ENCODE results near the gene ARPC4. TPM values are rescaled to one million over a fixed set of nuclear protein-coding genes. Genes with fewer than 3 reads are reported as not detected.

Gene ARPC4
- total and polyA plus RNA-seq, 10 of the 15 experiments (the other 5 are each of a cell fraction or from before 2014, with no cell fraction given), result 42.0 to 354 (median 268) TPM

- SMC1A ChIA-PET (ENCODE audit: uncharacterized antibody, unreplicated experiment), result no interaction called here
- no peak for FAIRE-seq
Measured at GRCh38 chr3:9820543-9820942, 27.7 kb downstream of the ARPC4 start.

GRCh38 chr3:9820946-9821345 is 28.1 kb downstream of the ARPC4 start:
- POLR2A ChIA-PET, result no interaction called here
- ATAC-seq, result peak; percentile 68
- BruUV-seq (replicated peaks), result no TSS peak

More at GRCh38 chr3:9820543-9820942, 27.7 kb downstream of the ARPC4 start:
- CTCF ChIA-PET, result interaction anchor here (2.4 kb wide), 1 partner anchor 10 kb away, joined by 6 read pairs; no protein-coding TSS in a partner anchor
- intact Hi-C loops (cut with micrococcal nuclease; ENCODE audit: unreplicated experiment), result no loop called here
- H3K4me3 ChIP-seq, result no peak overlapping the region
- no peaks in the 10 kb centered on the region for H3K36me3 ChIP-seq (ENCODE audit: control insufficient read depth in 2 of 2, insufficient read depth in 2 of 2, low read length in 1 of 2)
- H2AFZ ChIP-seq (ENCODE audit: control insufficient read depth, low read depth, low read length), result no peak overlapping the region
- no peaks in the 10 kb centered on the region for H3K4me1 ChIP-seq (ENCODE audit: control insufficient read depth, insufficient read depth, low read length)
- 83% methylated on average over 12 of the region's 12 CpGs for WGBS (ENCODE audit: insufficient coverage, insufficient replicate concordance, low lambda C conversion rate, missing lambda C conversion rate)
- POLR2A ChIA-PET, result no interaction called here
- no peak overlapping the region for H3K9ac ChIP-seq (ENCODE audit: control insufficient read depth, insufficient read depth, low read length)
- H3K27me3 ChIP-seq (replicated peaks in 1 of 2; ENCODE audit: control insufficient read depth in 2 of 2, insufficient read depth in 2 of 2, low read length in 1 of 2), result no peaks in the 10 kb centered on the region
- no TSS peak for BruUV-seq (replicated peaks)
- no peak overlapping the region for H3K27ac ChIP-seq (ENCODE audit: control insufficient read depth, insufficient read depth)
- DNase-seq (ENCODE audit: low read depth, low spot score) (no peak), ATAC-seq (no peak)
- H4K20me1 ChIP-seq (ENCODE audit: control insufficient read depth, insufficient read depth), result no peaks in the 10 kb centered on the region
- RAD21 ChIA-PET (ENCODE audit: unreplicated experiment), result no interaction called here
- 0 out of 2 replicates have a peak, but pooled peaks have one; percentile 5 for TF ChIP-seq POLR2A (IDR thresholded peaks at IDR 0.05; ENCODE audit: low read depth, low read length)
- TF ChIP-seq MTA2 (IDR thresholded peaks at IDR 0.05; ENCODE audit: low read depth), result no peak
- H3K79me2 ChIP-seq (ENCODE audit: control insufficient read depth, insufficient read depth, low read length), result no peaks in the 10 kb centered on the region
- H3K9me3 ChIP-seq (replicated peaks; ENCODE audit: control insufficient read depth, insufficient read depth, low read length), result no peaks in the 10 kb centered on the region
- H3K4me2 ChIP-seq (ENCODE audit: control insufficient read depth, insufficient read depth), result no peak overlapping the region
- in situ Hi-C loops (cut with MboI), result no loop called here

More at GRCh38 chr3:9820946-9821345, 28.1 kb downstream of the ARPC4 start:
- H3K4me2 ChIP-seq (ENCODE audit: control insufficient read depth, insufficient read depth), result no peak overlapping the region
- no peak overlapping the region for H3K27ac ChIP-seq (ENCODE audit: control insufficient read depth, insufficient read depth)
- H3K9ac ChIP-seq (ENCODE audit: control insufficient read depth, insufficient read depth, low read length), result no peak overlapping the region
- no peak overlapping the region for H3K4me3 ChIP-seq
- H3K9me3 ChIP-seq (replicated peaks; ENCODE audit: control insufficient read depth, insufficient read depth, low read length), result no peaks in the 10 kb centered on the region
- FAIRE-seq, result no peak
- CTCF ChIA-PET, result interaction anchor here (2.4 kb wide), 1 partner anchor 10 kb away, joined by 6 read pairs; no protein-coding TSS in a partner anchor
- H3K4me1 ChIP-seq (ENCODE audit: control insufficient read depth, insufficient read depth, low read length), result no peaks in the 10 kb centered on the region
- SMC1A ChIA-PET (ENCODE audit: uncharacterized antibody, unreplicated experiment), result no interaction called here
- no peak overlapping the region for H2AFZ ChIP-seq (ENCODE audit: control insufficient read depth, low read depth, low read length)
- intact Hi-C loops (cut with micrococcal nuclease; ENCODE audit: unreplicated experiment), result no loop called here
- RAD21 ChIA-PET (ENCODE audit: unreplicated experiment), result no interaction called here
- 94% methylated on average over 2 of the region's 2 CpGs for WGBS (ENCODE audit: insufficient coverage, insufficient replicate concordance, low lambda C conversion rate, missing lambda C conversion rate)
- no peaks in the 10 kb centered on the region for H3K27me3 ChIP-seq (replicated peaks in 1 of 2; ENCODE audit: control insufficient read depth in 2 of 2, insufficient read depth in 2 of 2, low read length in 1 of 2)
- in situ Hi-C loops (cut with MboI), result no loop called here
- H4K20me1 ChIP-seq (ENCODE audit: control insufficient read depth, insufficient read depth), result no peaks in the 10 kb centered on the region
- TF ChIP-seq CTCF (IDR thresholded peaks at IDR 0.05 in 2 of 3, conservative IDR thresholded peaks at IDR 0.05 in 1 of 3; ENCODE audit: control insufficient read depth in 2 of 3, extremely low read depth in 1 of 3, insufficient read depth in 1 of 3, low read depth in 3 of 3, low read length in 3 of 3), result 0 out of 6 replicates have a peak, but pooled peaks of 2 of the 3 experiments have one; percentile 13 to 22
- no peak for TF ChIP-seq SMC3 (IDR thresholded peaks at IDR 0.05; ENCODE audit: borderline replicate concordance, low read length)
- no peaks in the 10 kb centered on the region for H3K79me2 ChIP-seq (ENCODE audit: control insufficient read depth, insufficient read depth, low read length)
- H3K36me3 ChIP-seq (ENCODE audit: control insufficient read depth in 2 of 2, insufficient read depth in 2 of 2, low read length in 1 of 2), result no peaks in the 10 kb centered on the region
- DNase-seq (ENCODE audit: low read depth, low spot score), result no peak
